ENCODE measurements around the gene SRC. TPM values are rescaled to one million over a fixed set of nuclear protein-coding genes. Genes with fewer than 3 reads are reported as not detected.

SRC gene
- total RNA-seq, 1 experiment from 2014 or later = 185 TPM

- no peak for TF ChIP-seq CTCF (IDR thresholded peaks at IDR 0.05; ENCODE audit: unreplicated experiment)
- intact Hi-C loops (cut with micrococcal nuclease; ENCODE audit: unreplicated experiment) = no loop called here
- Mint-ChIP-seq H3K27me3 (ENCODE audit: unreplicated experiment) (no peaks in the 10 kb centered on the region), H3K4me3 (ENCODE audit: low read depth, unreplicated experiment) (no peak overlapping the region), H3K36me3 (ENCODE audit: insufficient read depth, unreplicated experiment) (peaks cover 38% of the 10 kb centered on the region), H3K27ac (ENCODE audit: unreplicated experiment) (no peak overlapping the region), H3K4me1 (ENCODE audit: low read depth, unreplicated experiment) (peaks cover 70% of the 10 kb centered on the region), H3K9me3 (ENCODE audit: low read depth, unreplicated experiment) (no peaks in the 10 kb centered on the region)
- BruUV-seq (replicated peaks) = no TSS peak
- CTCF ChIA-PET = interaction anchor here (0.6 to 1.4 kb wide), 2 partner anchors 12 to 21 kb away, joined by 4 read pairs; no protein-coding TSS in a partner anchor
- DNase-seq = no peak
Observed at GRCh38 chr20:37356961-37357371, 11.0 kb downstream of the SRC start.

GRCh38 chr20:37357481-37358365 is 11.8 kb downstream of the SRC start:
- no peak for DNase-seq
- no TSS peak for BruUV-seq (replicated peaks)
- Mint-ChIP-seq H3K4me1 (ENCODE audit: low read depth, unreplicated experiment) (peaks cover 72% of the 10 kb centered on the region), H3K4me3 (ENCODE audit: low read depth, unreplicated experiment) (no peak overlapping the region), H3K9me3 (ENCODE audit: low read depth, unreplicated experiment) (no peaks in the 10 kb centered on the region), H3K36me3 (ENCODE audit: insufficient read depth, unreplicated experiment) (peaks cover 34% of the 10 kb centered on the region), H3K27ac (ENCODE audit: unreplicated experiment) (no peak overlapping the region), H3K27me3 (ENCODE audit: unreplicated experiment) (no peaks in the 10 kb centered on the region)
- CTCF ChIA-PET = interaction anchor here (0.6 to 1.4 kb wide), 2 partner anchors 12 to 20 kb away, joined by 4 read pairs; no protein-coding TSS in a partner anchor
- no peak for TF ChIP-seq CTCF (IDR thresholded peaks at IDR 0.05; ENCODE audit: unreplicated experiment)
- intact Hi-C loops (cut with micrococcal nuclease; ENCODE audit: unreplicated experiment) = no loop called here

GRCh38 chr20:37358366-37359150 is 12.6 kb downstream of the SRC start:
- H3K27me3 Mint-ChIP-seq (ENCODE audit: unreplicated experiment) = no peaks in the 10 kb centered on the region
- H3K36me3 Mint-ChIP-seq (ENCODE audit: insufficient read depth, unreplicated experiment) = peaks cover 32% of the 10 kb centered on the region
- intact Hi-C loops (cut with micrococcal nuclease; ENCODE audit: unreplicated experiment) = no loop called here
- DNase-seq = no peak
- no peaks in the 10 kb centered on the region for H3K9me3 Mint-ChIP-seq (ENCODE audit: low read depth, unreplicated experiment)
- H3K4me3 Mint-ChIP-seq (ENCODE audit: low read depth, unreplicated experiment) = no peak overlapping the region
- no peak for TF ChIP-seq CTCF (IDR thresholded peaks at IDR 0.05; ENCODE audit: unreplicated experiment)
- CTCF ChIA-PET = no interaction called here
- H3K4me1 Mint-ChIP-seq (ENCODE audit: low read depth, unreplicated experiment) = peaks cover 64% of the 10 kb centered on the region
- H3K27ac Mint-ChIP-seq (ENCODE audit: unreplicated experiment) = no peak overlapping the region
- no TSS peak for BruUV-seq (replicated peaks)

- TF ChIP-seq CTCF (IDR thresholded peaks at IDR 0.05; ENCODE audit: unreplicated experiment) = no peak
- Mint-ChIP-seq H3K27ac (ENCODE audit: unreplicated experiment) (no peak overlapping the region), H3K4me3 (ENCODE audit: low read depth, unreplicated experiment) (no peak overlapping the region), H3K36me3 (ENCODE audit: insufficient read depth, unreplicated experiment) (peaks cover 29% of the 10 kb centered on the region), H3K4me1 (ENCODE audit: low read depth, unreplicated experiment) (peaks cover 56% of the 10 kb centered on the region), H3K9me3 (ENCODE audit: low read depth, unreplicated experiment) (no peaks in the 10 kb centered on the region), H3K27me3 (ENCODE audit: unreplicated experiment) (no peaks in the 10 kb centered on the region)
- DNase-seq = no peak
- intact Hi-C loops (cut with micrococcal nuclease; ENCODE audit: unreplicated experiment) = no loop called here
- CTCF ChIA-PET = no interaction called here
- BruUV-seq (replicated peaks) = no TSS peak
Observed at GRCh38 chr20:37359331-37359730, 13.4 kb downstream of the SRC start.
